K562 (cell line): ENCODE data around the gene SIKE1. TPM values are rescaled to one million over a fixed set of nuclear protein-coding genes. Genes with fewer than 3 reads are reported as not detected.

Experiments
- BCOR ChIP-seq: fragments of 450-650 bp; IDR thresholded peaks from 2 replicates; pipeline ENCODE4 v1.6.1; 2016
- BDP1 ChIP-seq: IDR thresholded peaks from 3 replicates; pipeline ENCODE4 v1.6.1; 2011; ENCODE audit not compliant: insufficient read length, insufficient read depth
- HLTF ChIP-seq: fragments of 450-650 bp; IDR thresholded peaks from 2 replicates; pipeline ENCODE4 v1.6.1; 2016
- IRF2 ChIP-seq: sonication (generic); formaldehyde crosslinking; IDR thresholded peaks from 2 replicates; pipeline ENCODE4 v1.8.1; 2022; ENCODE audit warnings: mild to moderate bottlenecking, missing genetic modification reagents
- IRF9 ChIP-seq: fragments of 450-650 bp; IDR thresholded peaks from 2 replicates; pipeline ENCODE4 v1.6.1; 2016; ENCODE audit warnings: missing biosample characterization, missing genetic modification characterization
- NFIC ChIP-seq: fragments of 450-650 bp; IDR thresholded peaks from 2 replicates; pipeline ENCODE4 v1.6.1; 2017; ENCODE audit warnings: mild to moderate bottlenecking, inconsistent platforms
- NUFIP1 ChIP-seq: fragments of 450-650 bp; IDR thresholded peaks from 2 replicates; pipeline ENCODE4 v1.6.1; 2018; ENCODE audit not compliant: partially characterized antibody
- PHF21A ChIP-seq: fragments of 450-650 bp; IDR thresholded peaks from 2 replicates; pipeline ENCODE4 v1.6.1; 2017; ENCODE audit warnings: low read depth, borderline replicate concordance
- PHTF2 ChIP-seq: fragments of 250-450 bp; sonication (Bioruptor Pico); IDR thresholded peaks from 2 replicates; pipeline ENCODE4 v1.5.0; 2021; ENCODE audit warnings: mild to moderate bottlenecking
- POLR3G ChIP-seq: IDR thresholded peaks from 2 replicates; pipeline ENCODE4 v1.6.1; 2011; ENCODE audit not compliant: insufficient read length, insufficient replicate concordance; ENCODE audit errors: extremely low read depth
- RBM14 ChIP-seq: fragments of 200-400 bp; formaldehyde crosslinking; IDR thresholded peaks from 2 replicates; pipeline ENCODE4 v1.6.1; 2018; ENCODE audit warnings: low read depth, mild to moderate bottlenecking, low read length, moderate library complexity, borderline replicate concordance; ENCODE audit not compliant: insufficient read depth
- TFAM ChIP-seq: fragments of 250-450 bp; sonication (Bioruptor Pico); conservative IDR thresholded peaks from 2 replicates; pipeline ENCODE4 v1.5.0; 2021; ENCODE audit warnings: mild to moderate bottlenecking, moderate library complexity
- ZKSCAN8 ChIP-seq: fragments of 200-800 bp; sonication (Bioruptor generic); IDR thresholded peaks from 2 replicates; pipeline ENCODE4 v1.6.1; 2016; ENCODE audit warnings: missing genetic modification characterization, missing compliant biosample characterization
- ZNF277 ChIP-seq: fragments of 250-450 bp; sonication (Bioruptor Pico); IDR thresholded peaks from 2 replicates; pipeline ENCODE4 v1.8.0; 2022; ENCODE audit warnings: inconsistent platforms, mild to moderate bottlenecking, moderate library complexity, borderline replicate concordance
- ZNF280B ChIP-seq: fragments of 250-450 bp; sonication (Bioruptor Pico); IDR thresholded peaks from 2 replicates; pipeline ENCODE4 v1.5.1; 2021; ENCODE audit warnings: mild to moderate bottlenecking
- ZNF316 ChIP-seq: fragments of 450-650 bp; IDR thresholded peaks from 2 replicates; pipeline ENCODE4 v1.6.1; 2016
- polyA plus RNA-seq, 8 experiments: library from polyadenylated mRNA; depleted of rRNA in 4 of 8; stranded (reverse) in 5 of 8; unstranded in 3 of 8; fragments of >200 nt; fragmentation: Nextera tagmentation in 2 of 8; fragmentation: Illumina TruSeq in 1 of 8; extraction: Ambion mirVana in 2 of 8; extraction: Trizol in 1 of 8; gene quantifications; 2 replicates each; pipeline versions ENCODE4 v1.2.1 to v1.2.3, GENCODE V29; 2011 to 2014; ENCODE audit warnings: inconsistent platforms in 1 of 8, missing spikeins in 1 of 8
- total RNA-seq, 7 experiments: library from RNA; depleted of rRNA in 6 of 7; stranded (reverse); fragments of >200 nt in 6 of 7; fragmentation: Illumina TruSeq in 2 of 7; extraction: Trizol in 2 of 7; gene quantifications; 2 replicates each; pipeline versions ENCODE4 v1.2.1 to v1.2.3, GENCODE V29; 2011 to 2021; ENCODE audit warnings: low replicate concordance in 1 of 7

The SIKE1 gene
- total and polyA plus RNA-seq, 9 of the 15 experiments (the other 6 are each of a cell fraction or from before 2014, with no cell fraction given): 21.8 to 144 (median 76.3) TPM

- TF ChIP-seq IRF9 (tag) (no peak), POLR3G (no peak), RBM14 (0 out of 2 replicates have a peak, but pooled peaks have one; percentile 73), PHTF2 (CRISPR knock-in tag) (peak; percentile 46; the same call in 1 of the 2 replicates), TFAM (CRISPR knock-in tag) (no peak), BDP1 (no peak), NUFIP1 (no peak), ZNF316 (peak; percentile 49), NFIC (peak; percentile 46), BCOR (peak; percentile 68; the same call in 1 of the 2 replicates), IRF2 (CRISPR knock-in tag) (no peak), ZNF280B (no peak), PHF21A (no peak), ZKSCAN8 (CRISPR knock-in tag) (no peak), ZNF277 (CRISPR knock-in tag) (no peak), HLTF (peak; percentile 96)
Measured at GRCh38 chr1:114757455-114758255, 22.8 kb downstream of the SIKE1 start, which contains the start of gene CSDE1 (continued).
